DMS153 treated with DMSO at 0.1 percent for 48 hours (cell line): ENCODE measurements around the gene INTS6.

Experiments used
- DNase-seq: peaks from one replicate; lab custom pipeline; 2025; ENCODE audit not compliant: unreplicated experiment; lab: John Stamatoyannopoulos, UW

Gene INTS6

DNA sequence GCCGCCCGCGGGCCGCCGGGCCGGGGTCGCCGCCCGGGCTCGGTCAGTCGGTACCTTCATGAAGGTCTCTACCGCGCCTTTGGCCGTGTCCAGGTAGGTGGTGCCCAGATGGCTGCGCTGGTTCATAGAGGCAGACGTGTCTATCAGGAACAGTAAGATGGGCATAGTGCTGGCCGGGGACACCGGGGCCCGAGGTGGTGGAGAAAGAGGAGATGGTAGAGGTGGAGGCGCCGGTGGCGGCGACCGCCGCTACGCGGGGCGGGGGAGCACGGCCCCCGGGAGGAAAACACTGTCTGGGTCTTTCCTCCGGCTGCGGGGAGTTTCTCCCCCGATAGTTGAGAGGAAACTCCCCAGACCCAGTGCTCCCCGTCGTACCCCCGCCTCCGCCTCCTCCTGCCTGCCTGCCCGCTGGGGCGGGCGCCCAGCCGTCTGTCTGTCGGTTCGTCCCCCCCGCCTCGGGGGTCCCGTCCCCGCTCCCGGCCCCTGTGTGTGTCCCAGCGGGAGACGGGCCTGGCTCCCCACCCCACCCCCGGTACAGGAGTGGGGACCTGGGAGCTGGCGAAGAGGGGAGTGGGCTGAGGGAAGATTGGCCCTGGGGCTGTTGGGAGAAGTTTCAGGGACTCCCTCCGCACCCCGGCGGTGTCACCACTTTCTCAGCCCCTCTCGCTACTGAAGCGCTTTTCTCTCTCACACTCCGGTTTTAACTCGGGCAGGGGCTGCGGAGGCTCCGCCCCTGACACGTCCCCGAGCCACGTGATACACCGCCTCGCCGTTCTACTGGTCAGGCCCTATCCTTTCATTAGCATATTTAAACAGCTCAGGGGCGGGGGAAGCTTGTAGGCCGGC, at the start of gene INTS6:
Gene INTS6 (minus strand): TSS at position 676 of the 846 bp plus-strand sequence. CDS start 511 bp downstream, at position 165.
- DNase-seq = peak; percentile 95

DNA sequence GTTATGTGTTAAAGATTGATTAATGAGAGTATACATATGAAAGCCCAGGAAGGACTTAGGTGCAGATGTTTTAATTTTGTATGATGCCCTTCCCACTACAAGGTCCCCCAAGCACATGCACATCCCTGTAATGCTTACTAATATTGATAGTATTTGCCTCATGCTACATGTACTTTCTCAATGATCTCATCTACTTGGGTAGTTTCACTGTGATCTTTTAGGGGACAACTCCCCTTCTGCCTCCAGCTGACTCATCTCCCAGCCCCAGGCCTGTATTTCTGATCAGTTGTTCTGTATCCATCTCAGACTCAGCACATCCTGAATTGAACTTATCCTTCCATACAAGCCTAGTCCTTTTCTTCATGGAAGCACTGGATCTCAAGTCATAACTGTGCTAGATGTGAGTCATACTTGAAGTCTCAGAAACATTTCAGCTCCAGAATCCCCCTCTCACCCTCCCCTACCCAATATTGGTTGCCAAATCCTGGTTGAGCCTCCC, 49.4 kb upstream of the INTS6 start:
- DNase-seq = no peak

DNA sequence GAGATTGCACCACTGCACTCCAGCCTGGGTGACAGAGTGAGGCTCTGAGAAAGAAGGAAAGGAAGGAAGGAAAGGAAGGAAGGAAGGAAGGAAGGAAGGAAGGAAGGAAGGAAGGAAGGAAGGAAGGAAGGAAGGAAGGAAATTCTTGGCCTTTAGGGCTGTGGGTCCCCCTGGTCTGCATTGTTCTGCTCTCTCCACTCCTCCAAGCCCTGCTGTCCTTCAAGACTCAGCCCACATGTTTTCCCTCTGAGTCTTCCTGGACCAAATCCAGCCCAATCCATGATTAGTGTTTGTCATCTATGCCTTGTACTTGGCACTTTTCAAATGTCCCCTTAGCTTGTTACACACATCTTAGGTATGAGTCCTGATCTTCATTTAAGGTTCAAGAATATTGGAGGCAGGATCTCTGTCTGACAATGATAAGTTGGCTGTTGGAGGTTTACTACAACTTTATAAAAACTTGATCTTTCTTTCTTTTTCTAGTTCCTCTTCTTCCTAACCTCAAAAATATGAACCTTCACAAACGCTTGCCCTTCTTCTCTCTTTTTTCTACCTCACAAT, 48.8 kb upstream of the INTS6 start:
- no peak for DNase-seq

DNA sequence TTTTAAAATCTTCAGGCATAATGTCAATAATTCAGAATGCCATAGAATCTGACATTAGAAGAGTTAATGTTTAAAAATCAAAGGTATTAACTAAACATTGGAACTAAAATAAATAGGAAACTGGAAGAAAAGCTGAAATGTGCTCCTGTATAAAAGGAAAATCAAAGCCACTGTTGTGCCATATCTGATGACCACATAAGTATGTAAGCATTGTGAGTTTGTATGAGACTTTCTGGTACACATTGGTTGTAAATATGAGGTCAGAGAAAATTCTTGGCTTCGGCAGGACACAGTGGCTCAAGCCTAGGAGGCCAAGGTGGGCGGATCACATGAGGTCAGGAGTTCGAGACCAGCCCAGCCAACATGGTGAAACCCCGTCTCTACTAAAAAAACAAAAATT, 48.3 kb upstream of the INTS6 start:
- DNase-seq = no peak

GRCh38 chr13:51500687-51501086, 47.9 kb upstream of the INTS6 start:
- no peak for DNase-seq

GRCh38 chr13:51499841-51500240, 47.0 kb upstream of the INTS6 start:
- no peak for DNase-seq

GRCh38 chr13:51495316-51495715, 42.5 kb upstream of the INTS6 start:
- no peak for DNase-seq

GRCh38 chr13:51494156-51494555, 41.3 kb upstream of the INTS6 start:
- DNase-seq = no peak

DNA sequence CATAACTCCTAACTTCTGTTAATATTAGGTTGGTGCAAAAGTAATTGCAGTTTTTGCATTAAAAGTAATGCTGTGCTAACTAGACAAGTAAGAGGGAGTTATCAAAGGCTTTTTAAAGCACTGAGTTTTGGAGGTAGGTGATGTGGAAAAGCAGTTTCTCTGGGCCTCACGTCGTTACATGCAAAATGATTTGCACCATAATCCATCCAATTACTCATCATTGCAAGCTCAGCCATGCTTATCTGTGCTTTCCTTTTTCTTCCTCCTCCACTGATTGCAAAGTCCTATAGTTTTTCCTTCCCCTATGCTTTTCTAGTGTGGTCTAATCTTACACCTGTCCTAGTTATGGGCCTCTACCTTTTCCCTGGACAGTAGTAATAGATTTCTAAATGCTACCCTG, 35.4 kb upstream of the INTS6 start:
- no peak for DNase-seq

DNA sequence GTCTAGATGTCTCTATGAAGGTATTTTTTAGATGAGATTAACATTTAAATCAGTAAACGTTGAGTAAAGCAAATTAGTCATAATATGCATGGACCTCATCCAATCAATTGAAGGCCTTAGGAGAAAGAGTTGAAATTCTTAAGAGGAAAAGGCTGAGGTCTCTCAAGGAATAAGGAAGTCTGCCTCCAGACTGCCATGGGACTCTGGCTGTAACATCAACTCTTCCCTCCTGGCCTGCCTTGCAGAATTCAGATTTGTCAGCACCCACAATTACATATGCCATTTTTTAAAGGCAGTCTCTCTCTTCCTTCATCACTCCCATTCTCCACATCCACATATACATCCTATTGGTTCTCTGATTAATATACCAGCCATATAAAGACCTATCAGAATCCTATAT, 28.8 kb upstream of the INTS6 start:
- DNase-seq = no peak

- DNase-seq = no peak
Observed at GRCh38 chr13:51479199-51479523, 26.3 kb upstream of the INTS6 start.

GRCh38 chr13:51478418-51479198, 25.8 kb upstream of the INTS6 start:
- DNase-seq = no peak

DNA sequence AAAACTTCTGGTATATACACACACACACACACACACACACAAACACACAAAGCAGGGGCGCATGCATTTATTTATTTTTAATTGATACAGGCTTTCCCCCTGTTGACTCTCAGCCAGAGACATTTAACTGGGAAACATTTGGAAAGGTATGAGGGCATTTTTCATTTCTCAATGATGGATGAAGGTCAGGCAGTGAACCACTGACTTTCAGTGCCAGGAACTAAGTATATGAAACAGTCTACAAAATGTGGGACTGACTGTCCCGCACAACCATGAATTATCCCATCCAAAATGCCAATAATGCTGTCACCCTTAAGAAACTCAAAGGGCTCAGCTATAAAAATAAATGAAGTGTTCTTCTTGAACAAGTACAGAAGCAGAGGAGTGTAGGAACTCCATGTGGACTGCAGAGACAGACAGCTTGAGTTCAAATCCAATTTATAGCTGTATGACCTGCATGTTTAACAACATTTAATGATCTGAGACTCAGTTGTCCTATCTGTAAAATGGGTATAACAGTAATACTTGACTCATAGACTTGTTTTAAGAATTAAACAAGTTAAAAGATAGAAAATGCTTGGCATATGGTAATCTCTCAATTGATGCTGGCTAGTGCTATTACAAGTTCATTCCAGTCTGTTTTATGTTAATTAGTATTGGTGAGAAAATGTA, 25.0 kb upstream of the INTS6 start:
- DNase-seq = no peak

DNA sequence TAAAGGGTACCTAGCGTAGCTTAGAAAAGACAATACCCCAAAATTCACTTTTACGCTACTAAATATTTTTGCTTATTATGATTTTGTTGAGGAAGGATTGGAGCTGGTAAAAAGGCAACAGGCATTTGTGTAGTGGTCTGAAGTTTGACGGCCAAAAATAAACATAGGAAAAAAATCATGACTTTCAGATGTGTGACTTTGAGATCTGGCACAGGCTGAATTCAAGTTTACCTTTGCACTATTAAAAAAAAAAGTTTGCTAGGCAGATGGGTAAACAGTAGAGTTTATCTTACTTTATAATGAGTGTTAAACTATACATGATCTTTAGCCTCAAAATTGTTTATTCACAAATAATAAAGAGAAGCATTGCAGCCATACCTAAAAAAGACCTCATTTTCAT, 24.3 kb upstream of the INTS6 start:
- no peak for DNase-seq

- DNase-seq = no peak
Observed at GRCh38 chr13:51475727-51476501, 23.1 kb upstream of the INTS6 start.

- DNase-seq = no peak
Observed at GRCh38 chr13:51469790-51470189, 17.0 kb upstream of the INTS6 start.

GRCh38 chr13:51467730-51468129, 14.9 kb upstream of the INTS6 start:
- DNase-seq = no peak

DNA sequence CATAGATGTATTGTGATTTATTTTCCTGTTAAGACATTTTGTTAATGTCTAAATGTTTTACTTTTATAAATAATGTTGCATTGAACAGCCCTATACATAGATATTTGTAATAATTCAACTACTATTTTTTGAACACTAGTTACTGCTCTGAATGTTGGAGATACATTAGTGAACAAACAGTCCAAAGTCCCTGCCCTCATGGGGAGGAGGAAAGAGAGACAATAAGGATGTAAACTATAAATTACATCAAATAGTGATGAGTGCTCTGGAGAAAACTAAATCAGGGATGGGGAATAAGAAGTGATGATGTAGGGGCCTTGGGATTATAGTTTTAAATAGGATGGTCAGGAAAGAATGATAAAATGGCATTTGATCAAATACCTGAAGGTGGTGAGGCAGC, 12.3 kb upstream of the INTS6 start:
- DNase-seq = no peak

- no peak for DNase-seq
Observed at GRCh38 chr13:51457086-51457815, 4.4 kb upstream of the INTS6 start.

DNA sequence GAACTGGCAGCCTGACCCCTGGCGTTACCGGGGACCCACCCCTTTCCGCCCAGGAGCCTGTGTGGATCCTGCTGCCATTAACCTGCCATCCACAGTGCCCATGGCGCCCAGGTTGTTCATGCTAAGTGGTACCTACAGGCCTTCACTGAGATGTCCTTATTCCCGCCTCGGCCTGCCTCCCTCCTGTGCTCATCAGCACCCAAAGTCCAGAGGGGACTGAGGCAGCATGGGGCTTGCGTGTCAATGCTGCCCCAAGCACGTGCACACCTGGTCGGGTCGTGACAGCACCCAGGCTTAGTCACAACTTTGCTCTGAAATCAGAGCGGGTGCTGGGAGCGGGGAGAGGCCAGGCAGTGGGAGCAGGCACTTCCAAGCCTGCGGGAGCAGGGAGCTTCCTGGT, 3.7 kb upstream of the INTS6 start:
- no peak for DNase-seq
